Measurements from ENCODE around the gene PROX1.
"Not testable (repeated sequence)": the region's sequence is repeated elsewhere in the genome, so short reads cannot be mapped to it uniquely, and the experiment has no call there.

PROX1 gene

GRCh38 chr1:214078950-214079349 is 91.2 kb downstream of the PROX1 start:
- Histone ChIP-seq H3K9me3 (no peaks in the 10 kb centered on the region), H3K27ac (no peak overlapping the region), H3K4me3 (ENCODE audit: low read depth in 1 of 2, low read length in 1 of 2) (no peak overlapping the region), H3K27me3 (no peaks in the 10 kb centered on the region), H3K4me1 (ENCODE audit: control insufficient read depth in 1 of 2, insufficient read depth in 1 of 2, low read depth in 1 of 2, low read length in 1 of 2) (no peaks in the 10 kb centered on the region), H3K36me3 (no peaks in the 10 kb centered on the region)
- TF ChIP-seq CTCF (IDR thresholded peaks at IDR 0.05) = no peak

DNA sequence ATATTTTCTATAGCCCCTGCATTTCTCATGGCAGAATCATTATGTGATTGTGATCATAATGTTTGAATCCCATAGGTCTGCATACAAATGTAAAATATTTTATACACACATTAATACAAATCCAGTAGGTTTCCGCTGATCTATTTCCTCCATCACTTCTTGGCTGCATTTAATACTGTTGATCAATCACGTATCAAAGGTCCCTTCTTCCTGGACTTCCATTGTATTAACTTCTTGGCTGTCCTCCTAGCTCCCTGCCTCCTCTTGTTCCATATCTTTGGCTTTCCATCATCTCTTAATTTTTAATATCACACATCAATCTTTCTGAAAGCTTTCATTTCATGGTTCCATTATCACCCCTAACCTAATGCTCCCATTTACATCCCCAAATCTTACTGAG is 97.6 kb downstream of the PROX1 start:
- TF ChIP-seq CTCF (IDR thresholded peaks at IDR 0.05) = no peak
- H3K27ac ChIP-seq = no peak overlapping the region
- no peak overlapping the region for H3K4me3 ChIP-seq (ENCODE audit: low read depth in 1 of 2, low read length in 1 of 2)
- H3K27me3 ChIP-seq = no peaks in the 10 kb centered on the region
- H3K4me1 ChIP-seq (ENCODE audit: control insufficient read depth in 1 of 2, insufficient read depth in 1 of 2, low read depth in 1 of 2, low read length in 1 of 2) = no peaks in the 10 kb centered on the region
- no peaks in the 10 kb centered on the region for H3K36me3 ChIP-seq
- no peaks in the 10 kb centered on the region for H3K9me3 ChIP-seq

DNA sequence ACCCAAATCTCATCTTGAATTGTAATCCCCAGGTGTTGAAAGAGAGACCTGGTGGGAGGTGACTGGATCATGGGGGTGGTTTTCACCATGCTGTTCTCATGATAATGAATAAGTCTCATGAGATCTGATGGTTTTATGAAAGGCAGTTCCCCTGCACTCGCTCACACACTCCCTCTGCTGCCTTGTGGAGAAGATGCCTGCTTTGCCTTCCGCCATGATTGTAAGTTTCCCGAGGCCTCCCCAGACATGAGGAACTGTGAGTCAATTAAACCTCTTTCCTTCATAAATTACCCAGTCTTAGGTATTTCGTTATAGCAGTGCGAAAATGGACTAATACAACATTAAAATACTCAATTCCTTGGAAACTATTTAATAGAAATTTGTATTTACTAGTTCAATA is 99.2 kb downstream of the PROX1 start:
- no peak for TF ChIP-seq CTCF (IDR thresholded peaks at IDR 0.05)

GRCh38 chr1:214089003-214089402 is 101.2 kb downstream of the PROX1 start:
- H3K27me3 ChIP-seq; H3K4me1 ChIP-seq (ENCODE audit: control insufficient read depth in 1 of 2, insufficient read depth in 1 of 2, low read depth in 1 of 2, low read length in 1 of 2); H3K27ac ChIP-seq; H3K9me3 ChIP-seq; H3K36me3 ChIP-seq; H3K4me3 ChIP-seq (ENCODE audit: low read depth in 1 of 2, low read length in 1 of 2): not testable (repeated sequence)

More for the DNA sequence above, 99.2 kb downstream of the PROX1 start:
- no peak overlapping the region for H3K4me3 ChIP-seq (ENCODE audit: low read depth in 1 of 2, low read length in 1 of 2)
- no peak overlapping the region for H3K27ac ChIP-seq
- no peaks in the 10 kb centered on the region for H3K36me3 ChIP-seq
- H3K9me3 ChIP-seq = no peaks in the 10 kb centered on the region
- no peaks in the 10 kb centered on the region for H3K27me3 ChIP-seq
- H3K4me1 ChIP-seq (ENCODE audit: control insufficient read depth in 1 of 2, insufficient read depth in 1 of 2, low read depth in 1 of 2, low read length in 1 of 2) = no peaks in the 10 kb centered on the region
